Activated CD8-positive, alpha-beta T cell treated with anti-CD3 and anti-CD28 coated beads, Interleukin-2, amount 10 ng/mL, durations not matched to agents 7 days and 5 days (primary cell): ENCODE results near the gene MZT2A. TPM values are rescaled to one million over a fixed set of nuclear protein-coding genes. Genes with fewer than 3 reads are reported as not detected.
"Not testable (repeated sequence)": the region's sequence is repeated elsewhere in the genome, so short reads cannot be mapped to it uniquely, and the experiment has no call there.

Experiments used
- ATAC-seq: fragments of 150-1000 bp; cut with Tn5 transposase; one replicate; pipeline ENCODE4 v1.10.0; 2021; ENCODE audit warnings: moderate library complexity
- CTCF ChIA-PET: fragments of 350-600 bp; sonication (Branson Sonifier 250); formaldehyde crosslinking; loops from one replicate; lab custom pipeline; 2021; ENCODE audit warnings: antibody characterized with exemption; lab: Charles Lee
- POLR2A ChIA-PET: fragments of 350-600 bp; sonication (Branson Sonifier 250); formaldehyde crosslinking; loops from one replicate; lab custom pipeline; 2021; ENCODE audit warnings: antibody characterized with exemption; lab: Charles Lee
- DNase-seq: peaks from one replicate; pipeline ENCODE4 v3.0.0-alpha.2; 2020
- H3K27ac Mint-ChIP-seq: one replicate; pipeline ENCODE4 v1.8.0; 2021; ENCODE audit warnings: mild to moderate bottlenecking, mixed read lengths
- H3K27me3 Mint-ChIP-seq: one replicate; pipeline ENCODE4 v1.8.0; 2021; ENCODE audit warnings: low read depth, mixed read lengths
- H3K36me3 Mint-ChIP-seq: one replicate; pipeline ENCODE4 v1.8.0; 2021; ENCODE audit warnings: low read depth, mixed read lengths
- H3K4me1 Mint-ChIP-seq: one replicate; pipeline ENCODE4 v1.8.0; 2021; ENCODE audit warnings: low read depth, mixed read lengths
- H3K4me3 Mint-ChIP-seq: one replicate; pipeline ENCODE4 v1.8.0; 2021; ENCODE audit warnings: mild to moderate bottlenecking, mixed read lengths
- H3K9me3 Mint-ChIP-seq: one replicate; pipeline ENCODE4 v1.8.0; 2022; ENCODE audit warnings: mixed read lengths; ENCODE audit not compliant: insufficient read depth
- total RNA-seq, 2 experiments: library from RNA; stranded (reverse); gene quantifications; one replicate each; pipeline ENCODE4 v1.2.3, GENCODE V29; 2021

Gene MZT2A
- total RNA-seq, 2 experiments from 2014 or later, result 181 to 191 TPM

GRCh38 chr2:131504082-131504750 lies 12.0 kb upstream of the MZT2A start:
- ChIA-PET POLR2A (interaction anchor here (2.8 kb wide), 1 partner anchor 11 kb away, joined by 17 read pairs; the partner anchor contains the start of gene MZT2A), CTCF (interaction anchor here (3.0 kb wide), 1 partner anchor 11 kb away, joined by 22 read pairs; the partner anchor contains the start of gene MZT2A)
- H3K4me1 Mint-ChIP-seq, result peaks cover 40% of the 10 kb centered on the region
- DNase-seq (peak; percentile 34), ATAC-seq (peak; percentile 91)
- H3K9me3 Mint-ChIP-seq, H3K27me3 Mint-ChIP-seq: not testable (repeated sequence)
- H3K4me3 Mint-ChIP-seq, result peak overlapping the region; percentile 49
- peak overlapping the region; percentile 91 for H3K27ac Mint-ChIP-seq
- peaks cover 75% of the 10 kb centered on the region for H3K36me3 Mint-ChIP-seq

- not testable (repeated sequence) for DNase-seq, H3K27me3 Mint-ChIP-seq, ATAC-seq, H3K9me3 Mint-ChIP-seq
- ChIA-PET CTCF (interaction anchor here (3.0 kb wide), 1 partner anchor 10 kb away, joined by 22 read pairs; the partner anchor contains the start of gene MZT2A), POLR2A (interaction anchor here (2.8 kb wide), 1 partner anchor 10 kb away, joined by 17 read pairs; the partner anchor contains the start of gene MZT2A)
- H3K4me1 Mint-ChIP-seq, result peaks cover 46% of the 10 kb centered on the region
- H3K36me3 Mint-ChIP-seq, result peaks cover 78% of the 10 kb centered on the region
- H3K27ac Mint-ChIP-seq, result peak overlapping the region; percentile 91
- H3K4me3 Mint-ChIP-seq, result peak overlapping the region; percentile 49
Measured at GRCh38 chr2:131503587-131503986, 11.4 kb upstream of the MZT2A start.

GRCh38 chr2:131498321-131498973 lies 6.2 kb upstream of the MZT2A start:
- H3K4me3 Mint-ChIP-seq, result not testable (repeated sequence)
- peaks cover 57% of the 10 kb centered on the region for H3K36me3 Mint-ChIP-seq
- H3K4me1 Mint-ChIP-seq, result peaks cover 62% of the 10 kb centered on the region

GRCh38 chr2:131495506-131495905 lies 3.3 kb upstream of the MZT2A start:
- ATAC-seq, DNase-seq, CTCF ChIA-PET, H3K9me3 Mint-ChIP-seq, POLR2A ChIA-PET, H3K27me3 Mint-ChIP-seq: not testable (repeated sequence)
- Mint-ChIP-seq H3K4me1 (peaks cover 63% of the 10 kb centered on the region), H3K4me3 (peak overlapping the region; percentile 25), H3K27ac (peak overlapping the region; percentile 57), H3K36me3 (peaks cover 46% of the 10 kb centered on the region)

More at GRCh38 chr2:131498321-131498973, 6.2 kb upstream of the MZT2A start:
- peak overlapping the region; percentile 77 for H3K27ac Mint-ChIP-seq
- ATAC-seq, POLR2A ChIA-PET, H3K27me3 Mint-ChIP-seq, DNase-seq, CTCF ChIA-PET, H3K9me3 Mint-ChIP-seq: not testable (repeated sequence)

GRCh38 chr2:131493199-131493968 lies 1.2 kb upstream of the MZT2A start:
- ChIA-PET POLR2A (interaction anchor here (0.7 to 2.3 kb wide), 6 partner anchors 10 to 1151 kb away, joined by 3 to 17 read pairs (median 4); partner anchors contain the start of genes CCDC74A and IMP4), CTCF (interaction anchor here (0.6 to 3.3 kb wide), 10 partner anchors 10 to 401 kb away, joined by 3 to 22 read pairs (median 8); partner anchors contain the start of gene CCDC74A)
- Mint-ChIP-seq H3K27me3 (no peaks in the 10 kb centered on the region), H3K36me3 (peaks cover 41% of the 10 kb centered on the region), H3K27ac (peak overlapping the region; percentile 98), H3K9me3 (no peaks in the 10 kb centered on the region), H3K4me3 (peak overlapping the region; percentile 95), H3K4me1 (peaks cover 63% of the 10 kb centered on the region)
- ATAC-seq, result peak; percentile 29
- no peak for DNase-seq

GRCh38 chr2:131492418-131493198 lies 411 bp upstream of the MZT2A start:
- no peaks in the 10 kb centered on the region for H3K9me3 Mint-ChIP-seq
- H3K4me1 Mint-ChIP-seq, result peaks cover 63% of the 10 kb centered on the region
- DNase-seq (peak; percentile 97), ATAC-seq (peak; percentile 84)
- CTCF ChIA-PET, result interaction anchor here (0.6 to 3.3 kb wide), 11 partner anchors 9 to 400 kb away, joined by 3 to 22 read pairs (median 8); partner anchors contain the start of gene CCDC74A
- no peaks in the 10 kb centered on the region for H3K27me3 Mint-ChIP-seq
- H3K27ac Mint-ChIP-seq, result peak overlapping the region; percentile 98
- peaks cover 39% of the 10 kb centered on the region for H3K36me3 Mint-ChIP-seq
- POLR2A ChIA-PET, result interaction anchor here (0.7 to 2.3 kb wide), 8 partner anchors 11 to 1312 kb away, joined by 3 to 17 read pairs (median 4); partner anchors contain the start of genes CCDC74A, IMP4 and SMPD4
- H3K4me3 Mint-ChIP-seq, result peak overlapping the region; percentile 95

- ATAC-seq, H3K9me3 Mint-ChIP-seq, H3K27me3 Mint-ChIP-seq, POLR2A ChIA-PET: not testable (repeated sequence)
- Mint-ChIP-seq H3K4me1 (peaks cover 53% of the 10 kb centered on the region), H3K36me3 (peaks cover 35% of the 10 kb centered on the region), H3K4me3 (peak overlapping the region; percentile 89), H3K27ac (peak overlapping the region; percentile 93)
- CTCF ChIA-PET, result interaction anchor here (0.9 to 3.3 kb wide), 3 partner anchors 12 to 36 kb away, joined by 3 to 22 read pairs (median 21); partner anchors contain the start of gene CCDC74A
- peak; percentile 26 for DNase-seq
Measured at GRCh38 chr2:131491469-131491836, 744 bp downstream of the MZT2A start.

GRCh38 chr2:131490616-131491468 lies 1.4 kb downstream of the MZT2A start:
- ATAC-seq, CTCF ChIA-PET, H3K9me3 Mint-ChIP-seq, H3K27me3 Mint-ChIP-seq, POLR2A ChIA-PET: not testable (repeated sequence)
- Mint-ChIP-seq H3K27ac (peak overlapping the region; percentile 93), H3K4me1 (peaks cover 48% of the 10 kb centered on the region), H3K4me3 (peak overlapping the region; percentile 89), H3K36me3 (peaks cover 35% of the 10 kb centered on the region)
- DNase-seq, result peak; percentile 44

- H3K9me3 Mint-ChIP-seq, result no peaks in the 10 kb centered on the region
- peaks cover 33% of the 10 kb centered on the region for H3K36me3 Mint-ChIP-seq
- peaks cover 34% of the 10 kb centered on the region for H3K4me1 Mint-ChIP-seq
- DNase-seq (no peak), ATAC-seq (no peak)
- ChIA-PET POLR2A (interaction anchor here (0.6 kb wide), 1 partner anchor 1302 kb away, joined by 3 read pairs; no protein-coding TSS in a partner anchor), CTCF (no interaction called here)
- H3K27me3 Mint-ChIP-seq, result no peaks in the 10 kb centered on the region
- H3K4me3 Mint-ChIP-seq, result no peak overlapping the region
- H3K27ac Mint-ChIP-seq, result no peak overlapping the region
Measured at GRCh38 chr2:131488306-131489205, 3.6 kb downstream of the MZT2A start.
